GM10266 (cell line): Measurements from ENCODE around the gene DMD.

ENCODE experiments used
- DNase-seq: peaks from one replicate; pipeline ENCODE4 v3.0.0; 2012; ENCODE audit errors: extremely low spot score
- TF ChIP-seq, protein P1 (sequence below): IDR thresholded peaks from 2 replicates; pipeline ENCODE4 v1.5.1; 2012; ENCODE audit warnings: mild to moderate bottlenecking, low read depth; ENCODE audit not compliant: control insufficient read depth, insufficient read depth; ENCODE audit errors: missing control alignments

DMD gene

DNA sequence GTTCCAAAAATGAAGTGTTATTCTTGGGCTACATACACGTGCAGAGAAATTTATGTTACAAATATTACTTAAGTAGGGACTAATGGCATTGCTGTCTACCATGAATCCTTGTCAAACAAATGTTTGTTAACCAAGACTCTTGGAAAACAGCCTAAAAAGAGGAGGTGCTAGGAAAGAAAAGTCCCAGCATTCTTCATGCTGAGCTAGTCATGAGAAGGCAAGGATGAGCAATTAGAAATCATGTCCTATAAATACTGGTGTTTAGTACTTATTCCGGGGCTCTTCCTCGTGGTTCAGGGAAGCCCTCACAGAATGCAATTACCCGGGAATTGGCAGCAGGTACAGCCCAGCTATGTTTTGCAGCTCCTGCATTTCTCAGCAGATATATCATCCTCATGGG, 1761.4 kb downstream of the DMD start:
- TF ChIP-seq, protein P1, sequence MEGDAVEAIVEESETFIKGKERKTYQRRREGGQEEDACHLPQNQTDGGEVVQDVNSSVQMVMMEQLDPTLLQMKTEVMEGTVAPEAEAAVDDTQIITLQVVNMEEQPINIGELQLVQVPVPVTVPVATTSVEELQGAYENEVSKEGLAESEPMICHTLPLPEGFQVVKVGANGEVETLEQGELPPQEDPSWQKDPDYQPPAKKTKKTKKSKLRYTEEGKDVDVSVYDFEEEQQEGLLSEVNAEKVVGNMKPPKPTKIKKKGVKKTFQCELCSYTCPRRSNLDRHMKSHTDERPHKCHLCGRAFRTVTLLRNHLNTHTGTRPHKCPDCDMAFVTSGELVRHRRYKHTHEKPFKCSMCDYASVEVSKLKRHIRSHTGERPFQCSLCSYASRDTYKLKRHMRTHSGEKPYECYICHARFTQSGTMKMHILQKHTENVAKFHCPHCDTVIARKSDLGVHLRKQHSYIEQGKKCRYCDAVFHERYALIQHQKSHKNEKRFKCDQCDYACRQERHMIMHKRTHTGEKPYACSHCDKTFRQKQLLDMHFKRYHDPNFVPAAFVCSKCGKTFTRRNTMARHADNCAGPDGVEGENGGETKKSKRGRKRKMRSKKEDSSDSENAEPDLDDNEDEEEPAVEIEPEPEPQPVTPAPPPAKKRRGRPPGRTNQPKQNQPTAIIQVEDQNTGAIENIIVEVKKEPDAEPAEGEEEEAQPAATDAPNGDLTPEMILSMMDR = no peak
- no peak for DNase-seq

DNA sequence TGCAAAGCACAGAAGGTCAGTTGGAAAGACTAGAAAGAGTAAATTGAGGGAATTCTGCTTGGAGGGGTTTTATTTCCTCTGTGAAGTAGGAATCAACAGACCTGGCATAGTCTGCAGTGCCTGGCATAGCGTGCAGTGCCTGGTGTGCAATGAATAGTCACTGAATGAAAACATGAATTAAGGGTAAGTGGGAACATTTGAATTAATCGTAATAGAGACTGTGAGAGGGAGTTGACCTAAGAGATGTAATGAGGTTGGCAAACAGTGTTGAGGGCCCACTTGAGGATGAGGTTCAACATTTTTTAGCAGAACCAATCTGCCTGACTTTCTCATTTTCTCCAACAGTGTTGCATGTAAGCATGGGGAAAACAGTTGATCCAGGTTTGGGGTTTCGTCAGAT, 1762.3 kb downstream of the DMD start:
- TF ChIP-seq, protein P1 = no peak
- DNase-seq = no peak

DNA sequence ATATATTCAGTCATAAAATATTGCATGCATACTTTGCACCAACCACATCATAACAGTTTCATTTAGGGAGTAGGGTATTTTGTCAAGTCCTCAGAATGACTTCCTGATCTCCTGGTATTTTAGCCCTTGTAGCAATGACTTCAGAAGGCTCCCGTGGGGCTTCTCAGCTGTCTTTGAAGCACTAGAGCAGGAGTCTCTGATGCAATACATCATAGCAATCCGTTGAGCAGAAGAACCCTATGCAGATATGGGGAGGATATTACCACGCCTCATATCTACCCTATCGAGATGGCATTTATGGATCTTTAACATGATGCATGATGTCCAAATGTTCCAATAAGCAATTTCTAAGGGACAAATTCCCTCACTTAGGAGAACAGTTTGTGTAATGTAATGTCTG, 1765.8 kb downstream of the DMD start:
- no peak for DNase-seq
- TF ChIP-seq, protein P1 = no peak

DNA sequence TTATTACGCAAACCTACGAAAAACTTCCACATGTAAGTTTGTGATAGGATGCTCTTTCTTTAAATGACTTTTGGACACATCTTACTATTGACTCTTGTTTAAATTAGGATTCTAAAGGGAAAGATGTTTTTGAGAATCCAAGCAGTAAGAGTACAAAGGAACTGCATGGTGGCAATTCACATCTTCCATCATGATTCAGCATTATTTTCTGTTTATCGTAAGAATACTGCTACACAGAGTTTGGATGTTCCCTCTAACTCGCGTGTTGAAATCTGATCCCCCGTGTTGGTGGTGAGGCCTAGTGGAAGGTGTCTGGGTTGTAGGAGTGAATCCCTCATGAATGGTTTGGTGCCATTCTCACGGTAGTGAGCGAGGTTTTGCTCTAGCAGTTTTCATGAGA, 1767.7 kb downstream of the DMD start:
- TF ChIP-seq, protein P1 = no peak
- DNase-seq = no peak

DNA sequence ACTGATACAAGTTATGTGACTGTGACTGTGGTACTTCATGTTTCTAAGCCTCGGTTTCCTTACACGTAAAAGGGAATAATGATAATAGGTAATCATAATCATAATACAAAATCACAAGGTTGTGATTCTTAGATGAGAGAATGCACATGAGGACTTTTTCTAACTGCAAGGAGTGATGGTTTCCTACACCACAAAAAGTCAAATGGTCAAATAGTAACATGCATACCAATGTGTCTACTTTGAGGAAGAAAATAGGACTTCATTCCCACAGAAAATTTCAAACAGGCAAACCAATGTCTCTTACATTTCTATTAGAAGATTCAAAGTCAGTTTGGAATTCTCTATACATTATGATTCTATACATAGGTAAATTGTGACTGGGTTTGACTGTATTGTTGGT, 1770.8 kb downstream of the DMD start:
- DNase-seq = no peak

DNA sequence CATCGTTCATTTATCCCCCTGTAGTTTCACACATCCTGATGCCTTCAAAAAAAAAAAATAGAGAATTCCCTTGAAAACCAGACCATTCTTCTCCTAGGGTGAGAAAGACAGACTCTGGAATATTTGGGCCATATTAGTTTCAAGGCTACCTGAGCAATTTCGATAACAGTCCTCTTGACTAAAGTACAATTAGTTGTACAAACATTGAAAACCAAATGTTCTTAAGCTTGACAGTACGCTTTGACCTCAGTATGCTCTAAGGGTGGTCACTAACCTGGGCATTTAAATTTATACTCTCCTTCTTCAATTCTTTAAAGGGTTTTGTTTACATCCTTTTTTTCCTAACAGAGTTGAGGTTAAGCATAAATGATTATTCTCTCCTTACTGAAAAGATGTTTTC, 1774.9 kb downstream of the DMD start:
- no peak for DNase-seq
- TF ChIP-seq, protein P1 = no peak

More for the DNA sequence above, 1770.8 kb downstream of the DMD start:
- TF ChIP-seq, protein P1 = no peak

DNA sequence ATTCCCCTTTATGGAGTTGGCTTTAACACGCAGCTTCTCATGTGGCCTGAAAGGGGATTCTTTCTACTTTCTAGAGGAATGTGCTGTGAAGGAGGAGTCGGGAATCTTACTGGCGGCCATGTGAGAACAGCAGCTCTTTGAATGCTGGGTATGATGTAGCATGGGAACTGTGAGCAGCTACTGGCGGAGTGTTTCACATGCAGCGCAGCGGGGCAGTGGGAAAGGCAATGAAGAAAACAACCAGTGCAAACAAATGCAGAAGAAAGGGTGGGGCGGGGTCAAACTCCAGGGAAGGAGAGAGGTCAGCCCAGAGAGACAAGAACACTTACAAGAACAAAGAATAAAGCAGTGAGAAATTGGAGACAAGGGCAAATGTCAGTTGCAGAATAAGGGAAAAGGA, 1775.8 kb downstream of the DMD start:
- no peak for DNase-seq
- TF ChIP-seq, protein P1 = no peak
